OCI-LY1 (cell line): Measurements from ENCODE around the gene TBX1.

ENCODE experiments used
- H2AFZ ChIP-seq: fragments of 200-600 bp; sonication (generic), shearing (Covaris generic); 2 replicates; pipeline ENCODE4 v1.6.0; 2014; ENCODE audit warnings: antibody characterized with exemption, mild to moderate bottlenecking, low read length
- H3F3A ChIP-seq: fragments of 200-600 bp; sonication (generic), shearing (Covaris generic); 2 replicates; pipeline ENCODE4 v1.6.0; 2014; ENCODE audit warnings: mild to moderate bottlenecking, antibody characterized with exemption, low read length, moderate library complexity; ENCODE audit not compliant: insufficient read depth
- H3K27ac ChIP-seq: fragments of 200-600 bp; sonication (generic); 2 replicates; pipeline ENCODE4 v1.5.1; 2014; ENCODE audit warnings: low read length, mixed run types, mild to moderate bottlenecking, low read depth; ENCODE audit not compliant: poor library complexity, severe bottlenecking
- H3K27me3 ChIP-seq: fragments of 200-600 bp; sonication (generic); 2 replicates; pipeline ENCODE4 v1.6.0; 2014; ENCODE audit warnings: antibody characterized with exemption, mild to moderate bottlenecking, low read length, moderate library complexity; ENCODE audit not compliant: insufficient read depth
- H3K36me3 ChIP-seq: fragments of 200-600 bp; sonication (generic); 2 replicates; pipeline ENCODE4 v1.6.1; 2014; ENCODE audit warnings: mild to moderate bottlenecking, antibody characterized with exemption, low read length, moderate library complexity, mixed read lengths; ENCODE audit not compliant: insufficient read depth
- H3K4me1 ChIP-seq: fragments of 200-600 bp; sonication (generic); 2 replicates; pipeline ENCODE4 v1.5.1; 2014; ENCODE audit warnings: mild to moderate bottlenecking, low read length, moderate library complexity; ENCODE audit not compliant: insufficient read depth, severe bottlenecking
- H3K4me2 ChIP-seq: fragments of 200-600 bp; sonication (generic), shearing (Covaris generic); 2 replicates; pipeline ENCODE4 v1.6.1; 2014; ENCODE audit warnings: low read length
- H3K4me3 ChIP-seq: fragments of 200-600 bp; sonication (generic); 2 replicates; pipeline ENCODE4 v1.5.1; 2014; ENCODE audit warnings: low read length, low read depth, mild to moderate bottlenecking, mixed read lengths; ENCODE audit not compliant: poor library complexity, severe bottlenecking
- H3K79me2 ChIP-seq: fragments of 200-600 bp; shearing (Covaris generic); 2 replicates; pipeline ENCODE4 v1.6.1; 2016; ENCODE audit warnings: mixed run types, low read length, mixed read lengths; ENCODE audit not compliant: insufficient read depth
- H3K9ac ChIP-seq: fragments of 200-600 bp; sonication (generic), shearing (Covaris generic); 2 replicates; pipeline ENCODE4 v1.6.1; 2014; ENCODE audit warnings: mild to moderate bottlenecking, low read length, mixed read lengths
- H3K9me2 ChIP-seq: fragments of 200-600 bp; sonication (generic), shearing (Covaris generic); 2 replicates; pipeline ENCODE4 v1.6.1; 2014; ENCODE audit warnings: low read depth, mild to moderate bottlenecking, low read length, mixed read lengths
- H3K9me3 ChIP-seq: fragments of 200-600 bp; shearing (Covaris generic); 2 replicates; pipeline ENCODE4 v1.6.1; 2014; ENCODE audit warnings: low read length, mixed read lengths
- H4K20me1 ChIP-seq: fragments of 200-600 bp; sonication (generic), shearing (Covaris generic); 2 replicates; pipeline ENCODE4 v1.6.0; 2016; ENCODE audit warnings: mild to moderate bottlenecking, low read length; ENCODE audit not compliant: insufficient read depth
- EZH2 ChIP-seq: fragments of 200-600 bp; sonication (generic), shearing (Covaris generic); IDR thresholded peaks from 2 replicates; pipeline ENCODE4 v1.8.0; 2017; ENCODE audit warnings: borderline replicate concordance, mixed run types, mild to moderate bottlenecking, antibody characterized with exemption, low read length, moderate library complexity, mixed read lengths
- TF ChIP-seq, protein P1 (sequence below): fragments of 200-600 bp; sonication (generic), shearing (Covaris generic); IDR thresholded peaks from 2 replicates; pipeline ENCODE4 v1.5.1; 2017; ENCODE audit warnings: mild to moderate bottlenecking, antibody characterized with exemption, low read length, moderate library complexity, mixed read lengths

Gene TBX1

DNA sequence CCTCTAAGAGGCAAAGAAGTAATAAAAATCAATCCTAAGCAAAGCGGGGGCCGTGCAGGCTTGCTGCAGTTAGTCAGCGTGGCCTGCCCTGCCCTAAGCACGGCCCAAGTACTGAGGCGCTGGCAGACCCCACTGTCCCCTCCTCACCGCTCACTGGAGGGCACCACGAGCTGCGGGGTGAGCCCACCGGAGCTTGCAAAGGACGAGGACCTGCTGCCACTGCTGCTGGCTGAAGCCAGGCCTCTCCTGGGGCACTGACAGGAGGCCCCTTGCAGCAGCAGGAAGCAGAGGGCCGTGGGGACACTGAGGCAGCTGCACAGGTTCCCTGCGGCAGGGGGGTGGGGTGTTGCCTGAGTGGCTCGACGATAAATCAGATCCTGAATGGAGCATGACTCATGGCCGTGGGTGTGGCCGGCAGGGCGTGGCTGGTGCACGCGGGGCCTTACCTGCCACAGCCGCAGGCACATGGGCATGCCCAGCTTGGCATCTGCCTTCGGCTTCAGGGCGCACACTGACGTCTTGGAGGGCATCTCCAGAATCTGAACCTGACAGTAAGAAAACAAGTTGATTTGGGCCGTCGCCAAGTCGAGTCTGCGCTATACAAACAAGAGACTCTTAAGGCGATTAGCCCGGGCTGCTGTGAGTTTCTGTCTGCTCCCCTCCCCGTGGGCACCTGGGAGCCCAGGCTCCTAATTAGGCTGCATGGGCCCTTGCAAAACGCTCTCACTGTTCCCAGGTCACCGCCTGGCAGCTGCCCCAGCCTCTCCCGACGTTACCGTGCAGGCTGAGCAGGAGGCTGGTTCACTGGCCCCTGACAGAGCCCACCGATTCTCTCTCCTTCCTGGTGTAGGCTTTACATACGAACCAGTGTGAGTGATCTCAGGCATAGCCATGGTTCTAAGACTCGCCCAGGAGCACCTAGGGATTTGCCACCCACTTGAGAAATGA is 45.9 kb downstream of the TBX1 start:
- Histone ChIP-seq H3K27me3 (no peaks in the 10 kb centered on the region), H3K9me3 (no peaks in the 10 kb centered on the region), H3K27ac (no peak overlapping the region), H3K79me2 (no peaks in the 10 kb centered on the region), H4K20me1 (no peaks in the 10 kb centered on the region), H3K4me1 (no peaks in the 10 kb centered on the region), H3F3A (no peaks in the 10 kb centered on the region), H3K9ac (no peak overlapping the region), H3K36me3 (no peaks in the 10 kb centered on the region), H3K4me2 (no peak overlapping the region), H2AFZ (no peak overlapping the region), H3K4me3 (no peak overlapping the region), H3K9me2 (no peaks in the 10 kb centered on the region)
- TF ChIP-seq, protein P1, sequence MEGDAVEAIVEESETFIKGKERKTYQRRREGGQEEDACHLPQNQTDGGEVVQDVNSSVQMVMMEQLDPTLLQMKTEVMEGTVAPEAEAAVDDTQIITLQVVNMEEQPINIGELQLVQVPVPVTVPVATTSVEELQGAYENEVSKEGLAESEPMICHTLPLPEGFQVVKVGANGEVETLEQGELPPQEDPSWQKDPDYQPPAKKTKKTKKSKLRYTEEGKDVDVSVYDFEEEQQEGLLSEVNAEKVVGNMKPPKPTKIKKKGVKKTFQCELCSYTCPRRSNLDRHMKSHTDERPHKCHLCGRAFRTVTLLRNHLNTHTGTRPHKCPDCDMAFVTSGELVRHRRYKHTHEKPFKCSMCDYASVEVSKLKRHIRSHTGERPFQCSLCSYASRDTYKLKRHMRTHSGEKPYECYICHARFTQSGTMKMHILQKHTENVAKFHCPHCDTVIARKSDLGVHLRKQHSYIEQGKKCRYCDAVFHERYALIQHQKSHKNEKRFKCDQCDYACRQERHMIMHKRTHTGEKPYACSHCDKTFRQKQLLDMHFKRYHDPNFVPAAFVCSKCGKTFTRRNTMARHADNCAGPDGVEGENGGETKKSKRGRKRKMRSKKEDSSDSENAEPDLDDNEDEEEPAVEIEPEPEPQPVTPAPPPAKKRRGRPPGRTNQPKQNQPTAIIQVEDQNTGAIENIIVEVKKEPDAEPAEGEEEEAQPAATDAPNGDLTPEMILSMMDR: no peak
- no peak for TF ChIP-seq EZH2

DNA sequence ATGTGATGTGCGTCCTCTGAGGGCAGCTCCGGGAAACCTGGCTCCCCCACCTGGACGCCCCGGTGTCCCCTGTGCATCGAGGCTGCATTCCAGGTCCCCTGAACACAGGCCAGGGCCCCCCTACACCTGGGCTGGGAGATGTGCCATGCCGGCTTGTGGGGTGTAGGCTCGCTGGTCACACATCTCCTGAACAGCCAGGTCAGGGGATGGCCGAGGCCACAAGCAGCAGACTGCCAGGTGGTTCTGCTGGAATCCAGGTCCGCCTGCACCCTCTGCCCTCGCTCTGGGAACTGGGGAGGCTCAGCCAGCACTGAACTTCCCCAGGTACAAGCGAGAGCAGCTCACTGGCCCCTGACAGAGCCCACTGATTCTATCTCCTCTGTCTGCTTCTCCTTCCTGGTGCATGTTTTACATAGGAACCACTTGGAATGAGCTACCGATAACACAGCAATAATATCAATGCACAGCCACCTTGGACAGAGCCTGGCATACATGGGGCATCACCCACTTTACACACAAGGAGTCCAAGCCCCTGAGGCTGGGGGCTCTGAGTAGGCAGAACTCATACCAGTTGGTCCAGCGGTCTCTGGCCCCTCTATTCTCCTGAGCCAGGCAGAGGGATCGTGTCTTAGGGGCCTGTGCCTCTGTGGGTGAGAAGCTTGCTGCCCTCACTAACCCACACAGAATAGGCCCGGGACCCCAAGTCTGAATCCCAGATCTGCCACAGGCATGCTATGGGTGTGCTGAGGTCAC is 46.8 kb downstream of the TBX1 start:
- no peaks in the 10 kb centered on the region for H3K79me2 ChIP-seq
- TF ChIP-seq, protein P1: no peak
- no peak for TF ChIP-seq EZH2
- no peak overlapping the region for H3K27ac ChIP-seq
- H3K27me3 ChIP-seq: no peaks in the 10 kb centered on the region
- no peaks in the 10 kb centered on the region for H3F3A ChIP-seq
- no peaks in the 10 kb centered on the region for H3K36me3 ChIP-seq
- H3K4me1 ChIP-seq: no peaks in the 10 kb centered on the region
- no peaks in the 10 kb centered on the region for H4K20me1 ChIP-seq
- H3K4me2 ChIP-seq: no peak overlapping the region
- H3K9me2 ChIP-seq: no peaks in the 10 kb centered on the region
- H3K9ac ChIP-seq: no peak overlapping the region
- H2AFZ ChIP-seq: no peak overlapping the region
- H3K4me3 ChIP-seq: no peak overlapping the region
- no peaks in the 10 kb centered on the region for H3K9me3 ChIP-seq

DNA sequence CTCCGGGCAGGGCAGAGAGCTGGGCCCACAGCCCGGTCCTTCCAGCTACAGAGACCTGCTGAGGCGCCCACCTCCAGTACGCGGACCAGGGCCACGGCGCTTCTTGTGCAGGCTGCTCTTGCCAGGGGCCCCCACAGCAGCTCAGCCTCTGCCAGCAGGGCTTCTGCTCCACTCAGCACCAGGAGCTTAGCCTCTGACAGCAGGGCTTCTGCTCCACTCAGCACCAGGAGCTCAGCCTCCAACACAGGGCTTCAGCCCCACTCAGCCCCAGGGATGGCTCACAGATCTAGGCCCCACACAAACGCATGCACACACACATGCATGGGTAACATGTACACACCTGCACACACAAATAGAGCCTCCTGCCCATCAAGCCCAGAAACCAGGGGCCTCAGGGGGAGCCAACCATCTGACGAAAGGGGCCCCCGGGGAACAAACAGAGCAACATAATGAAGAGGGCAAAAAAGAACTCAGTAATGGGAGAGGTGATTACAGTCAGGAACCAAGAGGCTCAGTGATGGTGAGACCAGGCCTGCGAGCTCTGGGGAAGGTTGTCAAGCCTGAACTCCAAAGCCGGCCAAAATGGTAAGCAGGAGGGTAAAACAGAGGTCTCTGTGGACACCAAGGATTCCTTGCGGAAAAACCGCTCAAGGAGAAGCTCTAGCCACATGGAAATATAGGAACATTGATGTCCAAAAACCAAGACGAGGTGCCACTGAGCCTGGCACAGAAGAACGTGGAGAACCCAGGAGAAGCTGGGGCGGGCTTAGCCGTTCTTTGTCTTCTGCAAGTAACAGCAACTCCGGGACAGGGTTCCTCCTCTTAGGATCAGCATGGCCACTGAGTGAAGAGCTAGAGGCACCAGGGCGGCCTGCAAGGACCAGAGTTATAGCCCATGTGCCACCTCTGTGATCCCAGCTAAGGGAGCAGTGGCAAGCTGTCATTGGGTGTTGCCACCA is 47.6 kb downstream of the TBX1 start:
- H3K9me3 ChIP-seq: no peaks in the 10 kb centered on the region
- H3F3A ChIP-seq: no peaks in the 10 kb centered on the region
- no peak overlapping the region for H3K27ac ChIP-seq
- no peaks in the 10 kb centered on the region for H3K36me3 ChIP-seq
- no peaks in the 10 kb centered on the region for H3K79me2 ChIP-seq
- no peaks in the 10 kb centered on the region for H3K4me1 ChIP-seq
- no peaks in the 10 kb centered on the region for H3K9me2 ChIP-seq
- H4K20me1 ChIP-seq: no peaks in the 10 kb centered on the region
- H2AFZ ChIP-seq: no peak overlapping the region
- no peak overlapping the region for H3K9ac ChIP-seq
- H3K4me3 ChIP-seq: no peak overlapping the region
- H3K4me2 ChIP-seq: no peak overlapping the region
- TF ChIP-seq, protein P1: no peak
- no peak for TF ChIP-seq EZH2
- no peaks in the 10 kb centered on the region for H3K27me3 ChIP-seq
